ENCODE results near the gene PLA2G2F. TPM values are rescaled to one million over a fixed set of nuclear protein-coding genes. Genes with fewer than 3 reads are reported as not detected.
A peak's percentile ranks its signal among the peaks of the same experiment; 100 is the strongest.

The PLA2G2F gene
- total RNA-seq, 1 donor from 2014 or later = not detected

- no peak for TF ChIP-seq CTCF (conservative IDR thresholded peaks at IDR 0.05)
- Mint-ChIP-seq H3K9me3 (peaks cover 3% of the 10 kb centered on the region), H3K27me3 (ENCODE audit: low read depth) (peaks cover 34% of the 10 kb centered on the region), H3K27ac (ENCODE audit: unreplicated experiment) (no peak overlapping the region), H3K36me3 (ENCODE audit: low read depth) (no peaks in the 10 kb centered on the region), H3K4me1 (no peaks in the 10 kb centered on the region), H3K4me3 (no peak overlapping the region)
- DNase-seq (ENCODE audit: low read depth, low spot score) = no peak
These were observed 39.7 kb downstream of the PLA2G2F start for GRCh38 chr1:20178634-20179370.

- no peak for TF ChIP-seq CTCF (conservative IDR thresholded peaks at IDR 0.05)
- Mint-ChIP-seq H3K27me3 (ENCODE audit: low read depth) (peaks cover 36% of the 10 kb centered on the region), H3K4me3 (no peak overlapping the region), H3K4me1 (no peaks in the 10 kb centered on the region), H3K27ac (ENCODE audit: unreplicated experiment) (no peak overlapping the region), H3K36me3 (ENCODE audit: low read depth) (no peaks in the 10 kb centered on the region), H3K9me3 (peaks cover 3% of the 10 kb centered on the region)
- no peak for DNase-seq (ENCODE audit: low read depth, low spot score)
These were observed 40.4 kb downstream of the PLA2G2F start for GRCh38 chr1:20179371-20180128.

- H3K27ac Mint-ChIP-seq (ENCODE audit: unreplicated experiment) = no peak overlapping the region
- no peak overlapping the region for H3K4me3 Mint-ChIP-seq
- peaks cover 32% of the 10 kb centered on the region for H3K27me3 Mint-ChIP-seq (ENCODE audit: low read depth)
- H3K9me3 Mint-ChIP-seq = peaks cover 3% of the 10 kb centered on the region
- no peaks in the 10 kb centered on the region for H3K36me3 Mint-ChIP-seq (ENCODE audit: low read depth)
- peaks cover 4% of the 10 kb centered on the region for H3K4me1 Mint-ChIP-seq
- DNase-seq (ENCODE audit: low read depth, low spot score) = no peak
- no peak for TF ChIP-seq CTCF (conservative IDR thresholded peaks at IDR 0.05)
These were observed 41.2 kb downstream of the PLA2G2F start for GRCh38 chr1:20180129-20180843.

- Mint-ChIP-seq H3K27me3 (ENCODE audit: low read depth) (peaks cover 32% of the 10 kb centered on the region), H3K4me1 (peaks cover 6% of the 10 kb centered on the region), H3K9me3 (peaks cover 3% of the 10 kb centered on the region), H3K4me3 (no peak overlapping the region), H3K36me3 (ENCODE audit: low read depth) (no peaks in the 10 kb centered on the region), H3K27ac (ENCODE audit: unreplicated experiment) (no peak overlapping the region)
- TF ChIP-seq CTCF (conservative IDR thresholded peaks at IDR 0.05) = no peak
- no peak for DNase-seq (ENCODE audit: low read depth, low spot score)
These were observed 41.7 kb downstream of the PLA2G2F start for GRCh38 chr1:20180844-20181207.

GRCh38 chr1:20182415-20182814, 43.3 kb downstream of the PLA2G2F start:
- H3K27ac Mint-ChIP-seq (ENCODE audit: unreplicated experiment) = no peak overlapping the region
- H3K4me3 Mint-ChIP-seq = peak overlapping the region; percentile 9
- no peak for TF ChIP-seq CTCF (conservative IDR thresholded peaks at IDR 0.05)
- DNase-seq (ENCODE audit: low read depth, low spot score) = no peak
- peaks cover 28% of the 10 kb centered on the region for H3K27me3 Mint-ChIP-seq (ENCODE audit: low read depth)
- H3K9me3 Mint-ChIP-seq = peaks cover 3% of the 10 kb centered on the region
- H3K4me1 Mint-ChIP-seq = peaks cover 12% of the 10 kb centered on the region
- no peaks in the 10 kb centered on the region for H3K36me3 Mint-ChIP-seq (ENCODE audit: low read depth)

All from neural crest cell (in vitro differentiated cells).